ENCODE measurements around the gene FAM3D.

DNA sequence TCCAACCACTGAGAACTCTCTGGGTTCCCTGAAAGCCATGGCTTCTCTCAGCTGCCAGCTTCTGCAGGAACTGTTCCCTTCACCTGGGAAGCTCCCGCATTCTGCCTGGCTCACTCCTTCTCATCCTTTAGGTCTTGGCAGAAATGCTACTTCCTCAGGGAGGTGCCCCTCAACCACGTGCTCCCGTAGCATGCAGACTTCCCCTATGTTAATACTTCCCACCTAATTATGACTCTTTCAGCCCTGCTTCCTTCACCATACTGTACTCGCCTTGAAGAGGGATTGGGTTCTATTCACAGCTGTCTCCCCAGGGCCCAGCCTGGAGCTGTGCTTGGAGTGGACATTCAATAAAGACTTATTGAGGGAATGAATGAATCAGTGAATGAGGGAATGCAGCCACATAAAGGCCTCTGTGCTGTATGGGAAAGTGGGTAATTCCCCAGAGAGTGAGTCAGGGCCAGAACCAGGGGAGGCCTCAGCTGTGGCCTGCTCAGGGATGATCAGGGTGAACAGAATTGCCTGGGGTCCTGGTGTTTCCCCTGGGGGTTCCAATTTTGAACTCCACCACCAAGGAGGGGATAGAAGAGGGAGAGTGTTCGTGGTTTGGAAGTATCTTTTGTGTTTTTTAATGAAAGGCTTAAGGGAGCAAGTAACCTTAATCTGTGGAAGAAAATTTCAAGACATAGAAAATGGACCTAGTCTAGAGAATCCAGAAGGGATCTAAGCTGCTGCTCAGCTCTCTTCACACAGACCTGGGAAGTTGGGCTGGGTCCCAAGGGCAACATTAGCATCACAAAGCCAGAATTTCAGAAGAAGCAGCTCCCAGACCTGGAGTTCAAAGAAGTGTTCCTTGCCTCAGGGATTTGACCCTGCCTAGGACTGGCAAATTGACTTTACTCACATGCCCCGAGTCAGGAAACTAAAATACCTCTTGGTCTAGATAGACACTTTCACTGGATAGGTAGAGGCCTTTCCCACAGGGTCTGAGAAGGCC lies 74.8 kb downstream of the FAM3D start:
- TF ChIP-seq CTCF (IDR thresholded peaks at IDR 0.05) (no peak), EZH2 (IDR thresholded peaks at IDR 0.05) (no peak), EZH2phosphoT487 (IDR thresholded peaks at IDR 0.05) (no peak)
